HL-60/S4 treated with retinoic acid at 250 ng/mL for 4 days and 3 days (cell line): Measurements from ENCODE around the gene DPEP2.
"Not testable (repeated sequence)": the region's sequence is repeated elsewhere in the genome, so short reads cannot be mapped to it uniquely, and the experiment has no call there.

ENCODE experiments used
- in situ Hi-C: fragments of 300-500 bp; cut with MboI; formaldehyde crosslinking; loops from 2 replicates; pipeline ENCODE4 v1.7.0; 2022; ENCODE audit warnings: low sequenced_read_pairs

DPEP2 gene, protein sequence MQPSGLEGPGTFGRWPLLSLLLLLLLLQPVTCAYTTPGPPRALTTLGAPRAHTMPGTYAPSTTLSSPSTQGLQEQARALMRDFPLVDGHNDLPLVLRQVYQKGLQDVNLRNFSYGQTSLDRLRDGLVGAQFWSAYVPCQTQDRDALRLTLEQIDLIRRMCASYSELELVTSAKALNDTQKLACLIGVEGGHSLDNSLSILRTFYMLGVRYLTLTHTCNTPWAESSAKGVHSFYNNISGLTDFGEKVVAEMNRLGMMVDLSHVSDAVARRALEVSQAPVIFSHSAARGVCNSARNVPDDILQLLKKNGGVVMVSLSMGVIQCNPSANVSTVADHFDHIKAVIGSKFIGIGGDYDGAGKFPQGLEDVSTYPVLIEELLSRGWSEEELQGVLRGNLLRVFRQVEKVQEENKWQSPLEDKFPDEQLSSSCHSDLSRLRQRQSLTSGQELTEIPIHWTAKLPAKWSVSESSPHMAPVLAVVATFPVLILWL

GRCh38 chr16:67998779-67999688 is at the start of gene DPEP2:
DPEP2 (minus strand) TSS chr16:67999484; CDS start chr16:67993212, 6,272 bp downstream.
- in situ Hi-C loops: not testable (repeated sequence)

- in situ Hi-C loops: no loop called here
Measured at GRCh38 chr16:68047987-68048386, 48.7 kb upstream of the DPEP2 start.

- in situ Hi-C loops: no loop called here
Measured at GRCh38 chr16:68046106-68046505, 46.8 kb upstream of the DPEP2 start.

GRCh38 chr16:68041783-68042182 is 42.5 kb upstream of the DPEP2 start:
- in situ Hi-C loops: no loop called here

GRCh38 chr16:68040506-68041288 is 41.4 kb upstream of the DPEP2 start:
- in situ Hi-C loops: no loop called here

DNA sequence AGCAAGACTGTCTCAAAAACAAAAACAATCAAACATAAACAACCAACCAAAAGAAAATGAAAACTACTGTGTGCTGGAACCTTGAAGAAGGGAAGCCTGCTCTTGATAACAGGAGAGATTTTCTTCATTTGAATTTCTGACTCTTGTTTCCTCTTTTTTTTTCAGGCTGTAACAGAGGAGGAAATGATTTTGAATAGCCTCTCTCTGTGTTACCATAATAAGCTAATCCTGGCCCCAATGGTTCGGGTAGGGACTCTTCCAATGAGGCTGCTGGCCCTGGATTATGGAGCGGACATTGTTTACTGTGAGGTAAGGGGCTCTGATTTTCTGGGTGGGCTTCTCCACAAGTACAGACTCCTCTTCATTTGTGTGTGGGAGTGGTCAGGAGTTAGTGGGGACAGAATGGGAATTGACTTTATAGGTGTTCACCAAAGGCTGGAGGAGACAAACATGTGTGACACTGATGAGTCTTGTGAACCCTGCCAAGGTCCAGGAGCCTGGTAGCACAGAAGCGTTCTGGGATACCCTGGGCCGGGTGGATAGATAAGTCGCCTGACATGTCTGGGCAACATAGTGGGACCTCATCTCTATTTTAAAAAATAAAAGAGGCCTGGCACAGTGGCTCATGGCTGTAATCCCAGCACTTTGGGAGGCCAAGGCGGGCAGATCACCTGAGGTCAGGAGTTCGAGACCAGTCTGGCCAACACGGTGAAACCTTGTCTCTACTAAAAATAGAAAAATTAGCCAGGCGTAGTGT is 38.7 kb upstream of the DPEP2 start:
- in situ Hi-C loops: no loop called here

DNA sequence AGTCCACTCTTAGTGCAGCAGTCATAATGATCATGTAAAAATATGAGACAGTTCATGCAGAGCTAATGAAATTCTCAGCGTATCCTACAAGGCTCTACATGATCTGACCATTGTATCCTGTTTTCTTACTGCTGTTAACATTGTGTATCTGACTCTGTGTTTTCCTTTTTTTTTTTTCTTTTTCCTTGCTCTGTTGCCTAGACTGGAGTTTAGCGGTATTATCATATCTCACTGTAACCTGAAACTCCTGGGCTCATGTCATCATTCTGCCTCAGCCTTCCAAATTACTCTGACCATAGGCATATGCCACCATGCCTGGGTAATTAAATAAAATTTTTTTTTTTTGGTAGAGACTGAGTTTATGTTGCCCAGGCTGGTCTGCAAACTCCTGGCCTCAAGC is 35.9 kb upstream of the DPEP2 start:
- in situ Hi-C loops: no loop called here

DNA sequence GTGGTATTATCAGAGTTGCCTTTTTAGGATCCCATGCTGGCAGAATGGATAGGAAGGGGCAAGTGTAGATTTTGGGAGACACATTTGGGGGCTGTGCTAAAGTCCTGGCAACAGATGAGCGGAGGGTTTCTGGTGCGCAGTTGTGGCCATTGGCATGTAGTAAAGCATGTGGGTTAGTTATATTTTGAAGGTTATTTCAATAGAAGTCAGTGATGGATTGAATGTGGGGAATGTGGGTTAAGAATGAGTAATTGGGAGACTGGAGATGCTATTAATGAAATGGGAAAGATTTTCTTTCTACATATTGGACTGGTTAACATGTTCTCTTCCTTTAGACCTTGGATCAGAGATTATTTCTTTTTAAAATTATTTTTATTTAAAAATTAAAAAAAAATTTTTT is 33.8 kb upstream of the DPEP2 start:
- in situ Hi-C loops: no loop called here

- in situ Hi-C loops: no loop called here
Measured at GRCh38 chr16:68031951-68032350, 32.7 kb upstream of the DPEP2 start.

- in situ Hi-C loops: not testable (repeated sequence)
Measured at GRCh38 chr16:68030108-68030507, 30.8 kb upstream of the DPEP2 start.

GRCh38 chr16:68028996-68029395 is 29.7 kb upstream of the DPEP2 start:
- in situ Hi-C loops: no loop called here

- in situ Hi-C loops: no loop called here
Measured at GRCh38 chr16:68022728-68023537, 23.6 kb upstream of the DPEP2 start, which contains the start of the genes DDX28 and DUS2. DDX28 (minus strand) TSS chr16:68023232; CDS start chr16:68023202, 30 bp downstream. DUS2 (plus strand) TSS chr16:68023284; CDS start chr16:68038024, 14,740 bp downstream.

GRCh38 chr16:68022278-68022727 is 23.0 kb upstream of the DPEP2 start:
- in situ Hi-C loops: no loop called here

- in situ Hi-C loops: no loop called here
Measured at GRCh38 chr16:68021490-68021889, 22.2 kb upstream of the DPEP2 start.

DNA sequence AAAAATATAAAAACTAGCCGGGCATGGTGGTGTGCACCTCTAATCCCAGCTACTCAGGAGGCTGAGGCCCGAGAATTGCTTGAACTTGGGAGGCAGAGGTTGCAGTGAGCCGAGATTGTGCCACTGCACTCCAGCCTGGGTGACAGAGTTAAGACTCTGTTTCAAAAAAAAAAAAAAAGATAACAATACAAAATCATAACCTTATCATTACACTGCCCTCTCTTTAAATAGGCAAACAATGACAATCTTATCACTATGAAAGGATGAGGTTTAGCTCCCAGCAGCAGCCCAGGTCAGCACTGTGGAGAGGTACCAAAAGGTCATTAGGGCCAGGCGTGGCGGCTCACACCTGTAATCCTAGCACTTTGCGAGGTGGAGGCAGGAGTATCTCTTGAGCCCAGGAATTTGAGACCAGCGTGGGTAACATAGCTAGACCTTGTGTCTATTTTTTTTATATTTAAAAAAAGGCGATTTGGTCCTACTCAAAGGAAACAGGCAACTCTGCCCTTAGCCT is 19.9 kb upstream of the DPEP2 start:
- in situ Hi-C loops: no loop called here

DNA sequence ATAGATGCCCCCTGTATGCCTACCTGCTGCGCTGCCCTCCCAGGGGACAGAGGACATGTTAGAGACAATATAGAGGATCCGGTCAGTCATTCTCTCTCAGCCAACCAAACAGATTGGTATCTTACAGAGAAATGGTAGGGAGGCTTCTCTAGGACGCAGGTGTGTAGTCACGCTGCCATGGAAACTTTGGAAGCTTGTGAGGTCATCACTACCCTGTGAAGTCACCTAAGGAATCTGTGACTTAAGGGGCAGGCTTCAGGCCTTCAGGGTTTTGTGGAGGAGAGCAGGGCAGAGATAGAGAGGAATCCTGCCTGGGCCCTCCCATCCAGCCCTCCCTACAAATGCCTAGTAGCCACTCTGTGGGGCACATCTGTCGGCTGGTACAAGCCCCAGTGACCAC is 16.4 kb upstream of the DPEP2 start, which contains the start of gene DPEP2NB:
Gene DPEP2NB (minus strand): TSS at position 231 of the 400 bp plus-strand sequence. CDS start 141 bp downstream, at position 90.
- in situ Hi-C loops: no loop called here

DNA sequence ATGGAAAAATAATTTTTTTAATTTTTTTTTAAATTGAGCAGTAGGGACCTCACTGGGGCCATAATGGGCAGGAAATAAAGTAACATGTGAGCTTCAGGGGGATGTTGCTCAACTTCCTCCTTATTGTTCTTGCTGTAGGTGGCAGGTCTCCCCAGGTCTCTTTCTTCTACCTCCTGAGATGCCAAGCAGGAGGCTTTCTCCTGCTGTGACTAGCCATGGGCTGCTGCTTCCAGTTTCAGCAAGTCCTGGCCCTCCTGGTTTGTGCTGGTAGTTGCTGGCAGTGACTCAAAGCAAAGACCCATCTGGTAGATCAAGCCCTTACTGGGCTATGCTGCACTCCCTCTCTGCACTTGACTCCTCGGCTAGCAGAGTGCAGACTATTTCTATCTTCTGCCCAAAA is 14.2 kb upstream of the DPEP2 start:
- in situ Hi-C loops: no loop called here

DNA sequence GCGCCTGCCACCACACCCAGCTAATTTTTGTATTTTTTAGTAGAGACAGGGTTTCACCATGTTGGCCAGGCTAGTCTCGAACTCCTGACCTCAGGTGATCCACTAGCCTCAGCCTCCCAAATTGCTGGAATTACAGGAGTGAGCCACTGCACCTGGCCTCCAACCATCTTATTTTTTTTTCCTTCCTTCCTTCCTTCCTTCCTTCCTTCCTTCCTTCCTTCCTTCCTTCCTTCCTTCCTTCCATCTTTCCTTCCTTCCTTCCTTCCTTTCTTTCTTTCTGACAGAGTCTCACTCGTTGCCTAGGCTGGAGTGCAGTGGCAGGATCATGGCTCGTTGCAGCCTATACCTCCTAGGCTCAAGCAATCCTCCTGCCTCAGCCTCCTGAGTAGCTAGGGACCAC is 10.6 kb upstream of the DPEP2 start:
- in situ Hi-C loops: not testable (repeated sequence)
